HK-2 (cell line): ENCODE data around the gene ZNF664.

Experiments used
- DNase-seq: peaks from one replicate; pipeline ENCODE4 v3.0.0-alpha.2; 2018; ENCODE audit not compliant: unreplicated experiment

Gene ZNF664

GRCh38 chr12:124033859-124034258 lies 60.8 kb downstream of the ZNF664 start:
- DNase-seq, result no peak

- DNase-seq, result no peak
Measured at GRCh38 chr12:124034297-124034696, 61.3 kb downstream of the ZNF664 start.

- DNase-seq, result no peak
Measured at GRCh38 chr12:124035163-124035562, 62.1 kb downstream of the ZNF664 start.

- DNase-seq, result no peak
Measured at GRCh38 chr12:124036171-124036598, 63.2 kb downstream of the ZNF664 start.

GRCh38 chr12:124036657-124037109 lies 63.7 kb downstream of the ZNF664 start:
- peak; percentile 41 for DNase-seq

GRCh38 chr12:124037331-124037730 lies 64.3 kb downstream of the ZNF664 start:
- no peak for DNase-seq

GRCh38 chr12:124039276-124039675 lies 66.3 kb downstream of the ZNF664 start:
- peak; percentile 25 for DNase-seq

- DNase-seq, result no peak
Measured at GRCh38 chr12:124040291-124040690, 67.3 kb downstream of the ZNF664 start.

- no peak for DNase-seq
Measured at GRCh38 chr12:124040737-124041136, 67.7 kb downstream of the ZNF664 start.

- no peak for DNase-seq
Measured at GRCh38 chr12:124041907-124042306, 68.9 kb downstream of the ZNF664 start.

GRCh38 chr12:124044021-124044420 lies 71.0 kb downstream of the ZNF664 start:
- no peak for DNase-seq

GRCh38 chr12:124044809-124045321 lies 71.8 kb downstream of the ZNF664 start:
- DNase-seq, result no peak

GRCh38 chr12:124045671-124046455 lies 72.8 kb downstream of the ZNF664 start:
- DNase-seq, result no peak

GRCh38 chr12:124046456-124046740 lies 73.4 kb downstream of the ZNF664 start:
- DNase-seq, result no peak

GRCh38 chr12:124047045-124047566 lies 74.1 kb downstream of the ZNF664 start:
- no peak for DNase-seq

GRCh38 chr12:124049451-124050094 lies 76.6 kb downstream of the ZNF664 start:
- no peak for DNase-seq

GRCh38 chr12:124053851-124054250 lies 80.8 kb downstream of the ZNF664 start:
- no peak for DNase-seq

GRCh38 chr12:124055066-124055465 lies 82.1 kb downstream of the ZNF664 start:
- no peak for DNase-seq

- no peak for DNase-seq
Measured at GRCh38 chr12:124057691-124058090, 84.7 kb downstream of the ZNF664 start.

GRCh38 chr12:124059752-124060151 lies 86.7 kb downstream of the ZNF664 start:
- no peak for DNase-seq
